GM21360 (cell line): ENCODE results near the gene DNAJB1.
"Not testable (repeated sequence)": the region's sequence is repeated elsewhere in the genome, so short reads cannot be mapped to it uniquely, and the experiment has no call there.

ENCODE experiments used
- ATAC-seq: cut with Tn5 transposase; IDR thresholded peaks from one replicate; pipeline ENCODE4 v1.9.1; 2021; ENCODE audit warnings: mild to moderate bottlenecking, moderate library complexity; ENCODE audit not compliant: unreplicated experiment

The DNAJB1 gene

DNA sequence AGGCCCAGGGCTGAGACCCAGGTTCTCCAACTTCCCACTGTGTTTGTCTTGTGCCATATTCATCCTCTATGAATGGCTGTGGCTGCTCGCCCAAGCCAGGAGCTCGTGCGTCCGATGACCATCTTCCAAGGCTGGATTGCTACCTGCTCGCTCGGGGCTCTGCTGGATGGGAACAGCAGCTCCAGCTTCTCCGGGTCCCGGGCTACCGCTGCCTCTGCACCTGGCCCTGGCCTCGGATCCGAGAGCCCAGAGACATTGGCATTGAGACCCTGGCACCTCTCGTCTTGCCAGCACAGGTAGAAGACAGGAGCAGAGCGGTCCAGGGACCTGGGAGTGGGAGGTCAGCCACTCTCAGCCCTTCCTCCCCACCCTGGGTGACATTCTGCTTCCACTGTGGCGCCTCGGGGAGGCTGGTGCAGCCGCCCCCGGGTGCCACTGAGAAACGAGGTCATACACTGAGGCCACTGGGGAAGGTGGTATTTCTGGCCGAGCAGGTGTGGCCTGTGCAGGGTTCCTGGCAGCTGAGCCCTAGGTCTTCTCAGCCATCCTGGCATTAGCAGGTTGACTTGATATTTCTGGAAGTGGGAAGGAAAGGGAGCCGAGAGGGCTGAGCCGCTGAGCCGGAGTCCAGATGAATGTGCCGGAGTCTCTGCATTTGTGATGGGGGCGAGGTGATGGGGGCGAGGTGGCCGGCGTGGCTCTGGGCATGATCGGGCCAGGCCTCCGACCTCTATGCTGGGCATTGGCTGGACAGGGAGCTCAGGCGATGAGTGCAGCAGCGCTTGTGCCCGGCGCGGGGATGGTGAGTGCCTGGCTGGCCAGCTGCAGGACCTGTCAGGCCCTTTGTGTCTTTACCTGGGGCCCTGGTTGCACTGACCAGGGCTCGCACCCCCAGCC is 35.1 kb upstream of the DNAJB1 start:
- ATAC-seq, result no peak

DNA sequence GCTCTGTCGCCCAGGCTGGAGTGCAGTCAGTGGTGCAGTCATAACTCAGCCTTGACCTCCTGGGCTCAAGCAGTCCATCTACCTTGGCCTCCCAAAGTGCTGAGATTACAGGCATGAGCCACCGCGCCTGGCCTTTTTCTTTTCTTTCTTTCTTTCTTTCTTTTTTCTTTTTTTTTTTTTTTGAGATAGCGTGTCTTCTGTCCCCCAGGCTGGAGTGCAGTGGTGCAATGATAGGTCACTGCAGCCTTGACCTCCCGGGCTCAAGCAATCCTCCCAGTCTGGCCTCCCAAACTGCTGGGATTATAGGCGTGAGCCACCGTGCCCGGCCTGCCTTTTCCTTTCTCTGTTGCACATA is 33.8 kb upstream of the DNAJB1 start:
- not testable (repeated sequence) for ATAC-seq

DNA sequence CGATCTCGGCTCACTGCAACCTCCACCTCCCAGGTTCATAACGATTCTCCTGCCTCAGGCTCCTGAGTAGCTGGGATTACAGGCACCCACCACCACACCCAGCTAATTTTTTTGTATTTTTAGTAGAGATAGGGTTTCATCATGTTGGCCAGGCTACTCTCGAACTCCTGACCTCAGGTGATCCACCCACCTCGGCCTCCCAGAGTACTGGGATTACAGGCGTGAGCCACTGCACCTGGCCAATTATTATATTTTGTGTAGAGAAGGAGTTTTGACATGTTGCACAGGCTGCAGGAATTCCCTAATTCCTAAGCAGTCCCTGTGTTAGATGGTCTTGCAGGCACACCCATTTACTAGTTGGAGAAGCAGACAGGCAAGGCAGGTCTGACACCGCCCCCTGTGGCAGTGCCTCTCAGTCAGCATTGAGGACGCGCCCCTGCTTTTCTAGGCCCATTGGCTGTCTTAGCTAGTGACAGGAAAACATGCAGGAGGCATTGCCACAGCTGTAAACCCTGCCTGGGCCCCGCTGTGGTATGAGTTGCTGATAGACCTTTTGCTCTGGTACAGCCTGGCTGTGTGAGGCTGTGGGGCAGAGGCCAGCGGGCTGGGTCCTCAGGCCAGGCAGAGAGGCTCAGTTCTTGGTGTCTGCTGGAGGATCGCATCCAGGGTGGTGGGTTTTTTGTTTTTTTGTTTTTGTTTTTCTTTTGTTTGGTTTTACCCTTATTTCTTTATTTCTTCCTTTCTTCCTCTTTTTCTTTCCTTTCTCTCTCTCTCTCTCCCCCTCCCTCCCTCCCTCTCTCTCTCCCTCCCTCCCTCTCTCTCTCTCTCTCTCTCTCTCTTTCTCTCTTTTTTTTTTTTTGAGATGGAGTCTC is 33.2 kb upstream of the DNAJB1 start:
- not testable (repeated sequence) for ATAC-seq

DNA sequence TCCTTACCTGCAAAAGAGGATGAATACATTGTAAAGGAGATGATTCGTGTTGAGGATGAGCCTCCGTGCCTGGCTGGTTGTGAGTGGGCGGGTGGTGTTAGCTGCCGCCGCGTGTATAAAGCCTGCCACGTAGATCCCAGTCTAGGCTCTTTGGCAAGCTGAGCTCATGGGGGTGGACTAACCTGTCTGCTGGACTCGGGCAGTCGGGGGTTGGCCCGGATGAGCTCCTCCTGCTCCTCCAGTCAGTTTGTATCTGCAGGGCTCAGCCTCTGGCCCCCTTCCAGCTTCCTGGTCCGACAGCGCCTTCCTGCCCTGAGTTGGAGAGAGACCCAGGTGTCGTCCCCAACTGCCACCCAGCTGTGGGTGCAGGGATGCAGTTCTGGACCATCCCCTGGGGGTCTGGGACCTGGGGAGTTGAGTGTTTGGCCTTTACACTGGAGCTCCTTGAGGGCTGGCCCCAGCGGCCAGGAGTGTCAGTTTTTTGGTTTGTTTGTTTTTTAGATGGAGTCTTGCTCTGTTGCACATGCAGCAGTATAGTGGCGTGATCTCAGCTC is 32.1 kb upstream of the DNAJB1 start:
- ATAC-seq, result no peak

DNA sequence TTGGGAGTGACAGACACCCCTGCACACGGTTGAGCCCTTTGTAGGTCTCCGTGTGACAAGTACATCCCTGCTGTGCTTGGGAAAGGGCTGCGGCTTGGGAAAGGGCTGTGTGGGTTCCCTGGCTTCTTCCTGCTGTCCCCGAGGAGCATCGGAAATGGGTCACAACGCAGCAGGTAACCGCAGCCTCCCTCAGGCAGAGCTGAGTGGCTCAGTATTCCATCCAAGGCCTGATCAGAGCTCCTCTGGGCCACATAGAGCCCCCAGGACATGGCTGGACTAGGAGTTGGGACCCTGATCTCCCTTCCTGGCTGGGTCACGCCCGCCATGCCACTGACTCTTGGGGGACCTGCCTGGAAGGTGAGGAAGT is 27.5 kb upstream of the DNAJB1 start:
- ATAC-seq, result no peak

DNA sequence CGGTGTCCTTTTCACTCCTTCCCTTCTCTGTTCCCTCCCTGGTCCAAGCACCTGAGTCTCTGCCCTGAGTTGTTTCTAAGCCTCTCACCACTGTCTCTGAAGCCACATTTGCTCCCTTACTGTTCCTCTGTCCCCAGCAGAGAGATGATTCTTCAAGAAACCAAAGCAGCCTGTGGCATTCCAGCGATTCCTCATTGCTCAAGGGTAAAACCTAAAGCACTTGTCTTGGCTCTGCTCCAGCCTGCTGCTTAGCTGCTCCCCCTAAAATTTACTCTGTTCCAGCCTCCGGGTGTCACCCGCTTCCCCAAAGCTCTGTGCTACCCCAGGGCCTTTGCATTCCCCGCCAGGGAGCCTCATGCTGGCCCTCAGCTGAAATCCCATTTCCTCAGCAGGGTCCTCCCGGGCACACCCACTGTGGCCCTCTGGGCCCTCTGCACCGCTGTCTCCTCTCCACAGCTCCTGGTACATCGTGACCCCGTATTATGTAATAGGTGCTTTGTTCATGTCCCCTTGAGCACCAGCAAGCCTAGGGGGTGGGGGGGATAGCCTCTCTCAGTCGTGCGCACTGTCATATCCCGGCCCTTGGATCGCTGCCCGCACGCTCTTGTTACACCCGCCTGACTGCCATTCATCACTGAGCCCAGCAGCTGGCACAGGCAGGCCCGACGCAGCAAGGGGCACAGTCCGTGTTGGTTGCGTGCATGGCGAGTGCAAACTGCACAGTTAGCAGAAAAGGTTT is 26.9 kb upstream of the DNAJB1 start:
- no peak for ATAC-seq

DNA sequence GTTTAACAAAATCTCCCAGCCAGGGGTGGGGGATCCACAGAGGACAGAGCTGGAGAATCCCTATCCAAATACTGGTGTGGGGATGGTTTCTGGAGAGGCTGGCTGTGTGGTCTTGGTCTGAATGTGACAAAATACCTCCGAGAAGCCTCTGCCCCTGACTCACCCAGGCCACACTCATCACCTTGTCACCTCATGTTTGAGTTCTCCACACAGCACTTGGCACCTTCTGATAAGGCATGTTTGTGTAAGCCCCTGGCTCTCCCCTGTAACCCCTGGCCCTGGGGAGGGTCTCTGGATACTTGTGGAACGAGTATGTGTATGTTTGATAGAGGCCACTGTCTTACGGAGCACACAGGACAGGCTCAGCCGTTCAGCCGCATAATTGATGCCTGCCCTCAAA is 25.9 kb upstream of the DNAJB1 start:
- ATAC-seq, result no peak

DNA sequence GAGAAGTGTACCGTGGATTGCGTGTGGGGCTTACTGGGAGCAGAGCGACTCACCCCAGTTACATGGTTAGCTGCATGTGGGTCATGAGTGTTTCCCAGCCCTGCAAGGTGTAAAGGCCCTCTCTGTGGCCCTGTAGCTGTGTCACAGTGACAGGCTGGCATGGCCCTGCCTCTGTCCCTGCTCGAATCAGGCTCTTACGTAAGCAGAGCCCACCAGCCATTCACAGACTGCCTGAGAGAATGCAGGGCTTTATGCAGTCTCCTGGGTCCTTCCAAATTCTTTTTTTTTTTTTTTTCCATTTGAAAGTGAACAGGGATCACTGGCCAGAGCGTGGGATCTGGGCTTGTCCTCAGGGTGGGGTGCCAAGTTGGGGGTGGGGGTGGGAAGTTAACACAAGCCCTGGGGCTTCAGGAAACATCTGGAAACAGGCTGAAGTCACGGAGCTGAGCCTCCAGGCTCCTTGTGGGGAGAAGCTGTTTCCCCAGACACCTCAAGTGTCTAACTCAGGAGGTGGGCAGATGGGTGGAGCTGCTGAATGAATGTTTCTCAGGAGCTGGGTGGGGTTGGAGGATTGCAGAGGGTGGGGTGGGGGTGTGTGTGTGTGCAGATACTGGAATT is 24.6 kb upstream of the DNAJB1 start:
- ATAC-seq, result no peak

DNA sequence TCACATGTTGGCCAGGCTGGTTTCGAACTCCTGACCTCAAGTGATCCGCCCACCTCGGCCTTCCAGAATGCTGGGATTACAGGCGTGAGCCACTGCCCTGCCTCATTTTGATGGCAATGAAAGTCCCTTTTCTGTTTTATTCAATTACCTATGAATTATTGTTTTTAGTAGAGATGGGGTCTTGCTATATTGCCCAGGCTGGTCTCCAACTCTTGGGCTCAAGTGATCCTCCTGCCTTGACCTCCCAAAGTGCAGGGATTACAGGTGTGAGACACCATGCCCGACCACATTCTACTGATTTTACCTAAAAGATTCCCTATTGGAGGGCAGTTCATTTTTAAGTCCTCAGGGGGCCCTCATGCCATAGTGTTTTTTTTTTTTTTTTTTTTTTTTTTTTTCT is 23.8 kb upstream of the DNAJB1 start:
- ATAC-seq, result not testable (repeated sequence)

DNA sequence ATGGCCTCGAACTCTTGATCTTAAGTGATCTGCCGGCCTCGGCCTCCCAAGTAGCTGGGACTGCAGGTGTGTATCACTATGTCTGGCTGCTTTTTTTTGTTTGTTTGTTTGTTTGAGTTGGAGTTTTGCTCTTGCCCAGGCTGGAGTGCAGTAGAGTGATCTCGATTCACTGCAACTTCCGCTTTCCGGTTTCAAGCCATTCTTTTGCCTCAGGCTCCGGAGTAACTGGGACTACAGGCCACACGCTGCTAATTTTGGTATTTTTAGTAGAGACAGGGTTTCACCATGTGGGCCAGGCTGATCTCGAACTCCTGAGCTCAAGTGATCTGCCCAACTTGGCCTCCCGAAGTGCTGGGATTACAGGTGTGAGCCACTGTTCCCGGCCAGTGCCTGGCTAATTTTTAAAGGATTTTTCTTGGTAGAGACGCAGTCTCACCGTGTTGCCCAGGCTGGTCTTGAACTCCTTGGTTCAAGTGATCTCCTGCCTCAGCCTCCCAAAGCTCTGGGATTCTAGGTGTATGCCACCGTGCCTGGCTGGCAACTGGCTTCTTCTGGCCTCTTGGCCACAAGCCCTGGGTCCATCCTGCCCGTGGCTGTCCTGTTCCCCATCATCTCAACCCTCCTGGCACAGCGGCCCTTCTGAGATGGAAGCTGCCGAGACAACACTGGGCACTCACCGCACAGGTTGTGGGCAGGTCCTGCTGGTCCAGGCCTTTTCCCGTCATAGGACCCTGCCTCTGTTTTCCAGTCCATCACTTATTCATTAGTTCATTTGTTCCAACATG is 22.7 kb upstream of the DNAJB1 start:
- ATAC-seq, result no peak

DNA sequence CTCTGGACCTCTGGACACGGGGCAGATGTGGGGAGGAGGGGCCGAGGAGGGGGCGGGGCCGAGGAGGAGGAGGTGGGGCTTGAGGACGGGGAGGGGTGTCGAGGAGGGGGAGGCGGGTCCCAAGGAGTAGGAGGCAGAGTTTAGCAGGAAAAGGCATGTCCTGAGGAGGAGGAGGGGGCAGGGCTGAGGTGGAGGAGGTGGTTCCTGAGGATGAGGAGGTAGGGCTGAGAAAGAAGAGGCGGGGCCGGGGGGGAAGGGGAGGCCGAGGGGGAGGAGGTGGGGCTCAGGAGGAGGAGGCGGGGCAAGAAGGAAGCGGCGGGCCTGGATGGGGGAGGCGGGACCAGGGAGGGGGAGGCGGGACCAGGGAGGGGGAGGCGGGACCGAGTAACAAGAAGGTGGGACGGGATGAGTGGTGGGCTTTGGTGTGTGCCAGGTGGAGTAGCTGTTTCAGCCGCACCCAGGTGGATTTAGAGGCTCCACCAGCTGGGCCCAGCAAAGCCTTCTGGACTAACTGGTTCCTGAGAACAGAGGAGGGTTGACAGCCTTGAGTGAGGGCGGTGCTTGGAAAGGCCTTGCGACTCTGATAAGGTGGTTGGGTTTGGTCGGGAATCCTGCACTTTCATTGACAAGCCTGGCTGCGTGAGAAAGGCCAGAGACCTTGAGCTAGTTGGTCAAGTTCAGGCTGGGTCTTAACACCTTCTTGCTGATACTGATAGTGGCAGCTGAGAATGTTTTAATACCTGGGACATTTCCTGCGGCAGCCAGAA is 18.9 kb upstream of the DNAJB1 start:
- ATAC-seq, result no peak

DNA sequence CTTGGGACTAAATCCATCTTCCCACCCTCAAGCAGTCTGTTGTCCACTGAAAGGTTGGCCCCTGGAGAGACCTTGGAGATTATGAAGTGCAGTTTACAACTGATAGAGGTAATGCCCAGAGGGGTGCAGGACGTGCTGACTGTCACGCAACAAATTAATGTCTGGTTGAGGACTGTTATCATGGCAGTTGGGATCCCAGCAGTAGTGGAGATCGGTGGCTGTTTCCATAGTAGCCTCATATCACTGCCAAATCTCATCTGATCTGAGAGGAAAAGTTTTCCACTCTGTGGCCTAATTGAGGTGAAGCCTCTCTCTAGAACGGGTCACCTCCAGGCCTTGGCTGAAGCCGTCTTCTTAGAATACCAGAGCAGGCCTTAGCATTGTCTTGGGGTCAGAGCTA is 15.3 kb upstream of the DNAJB1 start:
- no peak for ATAC-seq

DNA sequence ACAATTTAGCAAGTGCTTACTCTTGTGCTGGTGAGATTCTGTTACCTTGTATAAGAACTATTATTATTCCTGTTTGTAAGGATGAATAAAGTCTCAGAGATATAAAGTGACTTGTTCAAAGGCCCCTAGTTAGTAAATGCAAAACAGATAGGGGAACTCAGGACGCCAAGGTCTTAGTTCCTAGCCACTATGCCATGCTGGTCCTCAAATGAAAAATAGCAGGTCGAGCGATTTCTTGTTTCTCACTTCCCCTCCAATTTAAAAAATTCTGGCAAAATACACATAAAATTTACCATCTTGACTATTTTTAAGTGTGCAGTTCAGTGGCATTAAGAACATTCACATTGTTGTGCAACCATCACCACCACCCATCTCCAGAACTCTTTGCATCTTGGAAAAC is 12.3 kb upstream of the DNAJB1 start:
- no peak for ATAC-seq

DNA sequence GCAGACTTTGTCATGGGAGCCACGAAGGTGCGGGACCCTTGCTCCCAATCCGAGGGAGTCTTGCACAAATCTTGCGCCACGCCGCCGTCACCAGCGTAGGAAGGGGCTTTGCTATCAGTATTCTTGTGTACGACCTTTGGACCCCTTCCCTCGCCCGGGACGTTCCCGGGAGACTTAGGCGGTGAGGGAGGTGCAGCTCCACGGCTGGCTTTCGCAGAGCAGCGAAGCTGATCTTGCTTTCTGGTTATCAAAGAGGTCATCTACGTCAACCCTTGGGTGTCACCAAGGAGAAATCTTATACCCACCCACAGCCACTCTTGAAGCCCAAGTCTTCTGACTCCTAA is 11.8 kb upstream of the DNAJB1 start:
- ATAC-seq, result no peak

DNA sequence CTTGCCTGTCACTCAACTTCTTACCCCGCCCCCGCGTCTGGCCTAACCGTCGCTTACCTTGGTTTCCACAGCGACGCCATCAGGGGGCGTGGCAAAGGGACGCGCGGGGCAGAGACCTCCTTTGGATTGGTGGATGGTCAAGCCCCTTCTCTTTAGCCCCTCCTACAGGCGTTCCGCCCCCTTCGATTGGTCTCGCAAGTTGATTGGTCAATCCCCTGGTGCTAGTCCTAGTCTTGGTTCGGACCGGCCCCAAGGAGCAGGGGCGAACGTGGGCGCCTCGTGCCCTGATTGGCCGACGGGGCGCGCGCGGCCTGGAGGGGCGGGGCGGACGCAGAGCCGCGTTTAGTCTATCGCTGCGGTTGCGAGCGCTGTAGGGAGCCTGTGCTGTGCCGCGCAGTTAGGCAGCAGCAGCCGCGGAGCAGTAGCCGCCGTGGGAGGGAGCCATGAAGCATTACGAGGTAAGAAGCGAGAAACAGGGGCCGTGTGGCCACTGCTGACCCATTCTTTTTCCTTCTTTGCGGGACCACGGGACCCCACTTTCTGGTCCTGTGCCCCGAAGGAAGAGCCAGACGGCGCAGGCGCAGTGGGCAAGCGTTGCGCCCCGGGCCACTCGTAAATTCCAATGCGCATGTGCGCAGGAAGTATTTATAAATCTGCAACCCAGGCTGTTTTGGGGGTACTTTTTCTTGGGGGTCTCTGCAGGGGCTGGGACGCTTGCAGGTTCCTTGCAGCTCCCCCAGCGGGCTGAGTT is 11.2 kb upstream of the DNAJB1 start, which contains the start of gene TECR:
Gene TECR, plus strand, starts transcription at position 341 of the 751 bp plus-strand sequence. Its CDS starts 103 bp downstream, at position 444.
- peak; percentile 94 for ATAC-seq

DNA sequence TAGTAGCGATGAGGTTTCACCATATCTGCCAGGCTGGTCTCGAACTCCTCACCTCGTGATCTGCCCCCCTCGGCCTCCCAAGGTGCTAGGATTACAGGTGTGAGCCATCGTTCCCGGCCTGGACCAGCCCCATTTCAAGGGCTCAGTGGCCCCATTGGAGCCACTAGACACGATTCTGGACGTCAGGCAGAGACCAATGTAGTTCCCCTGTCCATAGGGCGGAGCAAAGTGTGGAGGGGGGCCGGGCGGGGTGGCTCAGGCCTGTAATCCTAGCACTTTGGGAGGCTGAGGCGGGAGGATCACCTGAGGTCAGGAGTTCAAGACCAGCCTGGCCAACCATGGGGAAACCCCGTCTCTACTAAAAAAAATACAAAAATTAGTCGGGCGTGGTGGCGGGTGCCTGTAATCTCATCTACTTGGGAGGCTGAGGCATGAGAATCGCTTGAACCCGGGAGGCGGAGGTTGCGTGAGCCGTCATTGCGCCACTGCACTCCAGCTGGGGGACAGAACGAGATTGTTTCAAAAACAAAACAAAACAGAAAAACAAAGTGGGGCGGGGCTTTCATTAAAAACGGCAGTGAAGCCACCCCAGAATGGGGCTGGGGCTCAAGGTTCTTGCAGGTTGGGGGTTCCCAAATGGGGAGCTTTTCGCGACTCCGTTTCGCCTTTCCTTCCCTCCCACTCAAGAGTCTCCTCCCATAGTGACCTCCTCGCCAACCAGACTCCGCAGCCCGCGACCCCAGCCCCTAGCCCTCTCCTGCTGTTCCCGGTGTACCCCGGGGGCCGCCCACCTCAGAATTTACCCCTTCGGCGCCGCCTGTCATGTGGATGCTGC is 10.4 kb upstream of the DNAJB1 start:
- ATAC-seq, result no peak

DNA sequence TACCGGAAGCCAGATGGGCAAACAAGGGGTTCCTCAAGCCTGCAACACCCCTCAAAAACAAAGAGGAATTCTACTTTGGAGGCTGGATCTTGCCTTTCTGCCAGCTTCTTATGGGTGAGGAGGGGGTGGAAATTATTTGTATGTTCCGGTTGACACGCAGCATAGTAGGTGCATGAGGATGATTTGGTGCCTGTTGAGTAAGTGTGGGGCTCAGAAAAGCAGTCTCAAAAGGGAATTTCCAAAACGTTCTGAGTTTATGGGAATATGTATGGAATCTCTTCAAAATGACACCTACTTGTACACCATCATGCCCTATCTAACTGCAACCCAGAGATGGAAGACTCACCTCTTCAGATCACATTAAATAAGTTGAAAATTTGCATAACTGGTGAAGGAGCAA is 8.2 kb upstream of the DNAJB1 start:
- ATAC-seq, result no peak

DNA sequence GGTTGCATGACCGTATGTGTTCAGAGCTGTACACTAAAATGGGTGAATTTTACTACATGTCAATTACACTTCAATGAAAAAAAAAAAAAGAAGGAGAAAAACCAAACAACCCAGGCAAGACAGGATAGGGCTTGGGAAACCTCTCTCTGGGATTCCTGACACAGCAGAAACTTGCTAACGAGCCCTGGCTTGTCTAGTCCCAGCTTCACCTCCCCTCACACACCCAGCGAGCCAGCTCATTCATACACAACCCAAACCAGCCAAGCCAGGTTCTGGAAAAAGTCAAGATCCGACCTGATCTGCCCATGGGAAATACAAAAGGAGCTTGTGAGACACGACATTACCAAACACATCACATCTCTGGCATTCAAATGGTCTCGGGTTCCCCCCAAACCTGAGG is 7.5 kb upstream of the DNAJB1 start:
- ATAC-seq, result no peak
